H7 (cell line): ENCODE data around the gene TSPAN9. TPM values are rescaled to one million over a fixed set of nuclear protein-coding genes. Genes with fewer than 3 reads are reported as not detected.
A peak's percentile ranks its signal among the peaks of the same experiment; 100 is the strongest.

Experiments used
- DNase-seq: peaks from one replicate; pipeline ENCODE4 v3.0.0; 2012
- H3K27me3 ChIP-seq: 2 replicates; pipeline ENCODE4 v1.6.0; 2011; ENCODE audit warnings: mild to moderate bottlenecking, low read length; ENCODE audit not compliant: control insufficient read depth, insufficient read depth
- H3K36me3 ChIP-seq: replicated peaks from 2 replicates; pipeline ENCODE4 v1.5.1; 2011; ENCODE audit warnings: low read length; ENCODE audit not compliant: control insufficient read depth, insufficient read depth
- H3K4me3 ChIP-seq: 2 replicates; pipeline ENCODE4 v1.5.1; 2011; ENCODE audit warnings: low read depth, mild to moderate bottlenecking, control low read depth, low read length, moderate library complexity; ENCODE audit not compliant: insufficient read depth
- total RNA-seq: library from RNA; depleted of rRNA; stranded (reverse); fragments of >200 nt; shearing (Covaris generic); gene quantifications from 2 replicates; pipeline ENCODE4 v1.2.3, GENCODE V29; 2014

TSPAN9 gene
- total RNA-seq, 1 experiment from 2014 or later, result 22.4 TPM

DNA sequence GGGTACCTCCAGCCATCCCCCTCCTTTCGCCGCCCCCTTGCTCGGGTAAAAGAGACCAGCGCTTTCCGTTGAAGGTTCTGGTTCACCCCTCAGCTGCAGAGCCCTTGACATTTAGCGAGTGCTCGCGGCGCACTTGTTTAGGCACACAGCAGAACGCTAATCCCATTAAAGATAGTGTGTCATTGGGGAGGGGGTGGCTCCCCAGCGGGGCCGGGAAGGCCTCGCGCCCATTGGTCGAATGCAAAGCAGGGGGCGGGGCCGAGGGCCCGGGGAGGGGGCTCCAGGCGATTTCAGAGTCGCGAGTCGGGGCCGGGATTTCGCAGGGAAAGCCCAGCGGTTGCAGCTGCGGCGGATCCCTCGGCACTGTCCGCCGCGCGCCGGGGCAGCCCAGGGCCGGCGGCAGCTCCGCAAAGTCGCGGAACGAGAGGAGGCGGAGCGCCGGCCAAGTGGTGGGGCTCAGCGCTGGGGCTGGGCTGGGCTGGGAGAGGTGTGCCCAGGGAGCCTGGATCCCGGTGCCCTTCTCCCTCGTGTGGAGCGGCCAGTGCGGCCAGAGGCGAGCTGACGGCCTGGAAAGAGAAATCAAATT is 122.9 kb downstream of the TSPAN9 start:
- peak; percentile 100 for DNase-seq
- H3K36me3 ChIP-seq, result no peaks in the 10 kb centered on the region
- H3K27me3 ChIP-seq, result peaks cover 28% of the 10 kb centered on the region
- H3K4me3 ChIP-seq, result peak overlapping the region; percentile 58

DNA sequence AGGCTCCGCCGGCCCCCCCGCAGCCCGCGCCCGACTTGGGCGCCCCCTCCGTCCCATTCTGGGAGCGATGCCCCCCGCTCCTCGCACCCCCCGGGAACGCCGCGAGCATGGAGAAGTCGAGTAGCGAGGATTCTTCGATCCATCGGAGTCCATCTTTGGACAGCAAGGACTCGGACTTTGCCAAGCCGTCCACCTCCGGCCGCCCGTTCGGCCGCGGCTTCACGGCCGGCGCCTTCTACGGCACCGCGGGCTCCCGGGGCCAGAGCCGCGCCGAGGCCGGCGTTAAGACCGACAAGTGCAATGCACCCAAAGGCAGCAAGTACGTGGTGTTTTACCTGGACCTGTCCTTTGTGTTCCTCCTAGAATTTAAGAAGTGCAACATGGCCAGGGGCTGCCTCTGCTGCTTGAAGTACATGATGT is 123.6 kb downstream of the TSPAN9 start:
- peaks cover 28% of the 10 kb centered on the region for H3K27me3 ChIP-seq
- H3K36me3 ChIP-seq, result no peaks in the 10 kb centered on the region
- peak; percentile 80 for DNase-seq
- peak overlapping the region; percentile 54 for H3K4me3 ChIP-seq

DNA sequence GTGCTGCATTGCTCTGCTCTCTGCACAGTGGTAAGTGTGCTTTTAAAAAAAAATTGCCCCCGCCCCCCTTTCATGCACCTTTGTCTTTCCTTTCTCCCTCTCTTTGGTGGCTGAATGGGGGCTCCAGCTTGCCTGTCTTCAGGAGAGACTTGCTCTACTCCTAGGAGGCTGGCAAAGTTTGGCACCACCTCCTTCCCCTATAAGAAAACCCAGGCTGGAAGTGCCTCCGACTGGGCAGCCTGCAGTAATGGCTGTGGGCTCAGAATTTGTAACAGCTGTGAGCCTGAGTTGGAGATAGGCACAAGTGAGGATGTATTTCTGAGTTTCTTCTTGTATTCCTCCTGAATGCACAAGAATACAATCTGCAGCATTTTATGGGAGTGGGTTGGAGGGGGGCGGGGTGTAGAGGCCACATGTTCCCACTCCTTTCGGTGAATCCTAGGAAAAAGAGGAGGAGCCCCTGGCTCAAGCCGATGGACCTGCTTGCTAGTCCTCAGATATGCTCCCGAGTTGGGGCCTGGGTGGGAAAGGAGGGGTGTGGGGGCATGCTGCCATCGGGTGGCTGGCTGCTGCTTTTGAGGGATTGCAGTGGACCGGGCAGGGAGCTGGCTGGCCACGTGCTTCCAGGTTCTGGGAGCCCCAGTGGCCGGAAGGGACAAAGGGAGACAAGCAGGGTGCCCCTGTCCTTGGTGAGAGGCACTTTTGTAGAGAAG is 124.3 kb downstream of the TSPAN9 start:
- peaks cover 28% of the 10 kb centered on the region for H3K27me3 ChIP-seq
- no peaks in the 10 kb centered on the region for H3K36me3 ChIP-seq
- peak overlapping the region; percentile 54; the same call in 1 of the 2 replicates for H3K4me3 ChIP-seq
- DNase-seq, result no peak

DNA sequence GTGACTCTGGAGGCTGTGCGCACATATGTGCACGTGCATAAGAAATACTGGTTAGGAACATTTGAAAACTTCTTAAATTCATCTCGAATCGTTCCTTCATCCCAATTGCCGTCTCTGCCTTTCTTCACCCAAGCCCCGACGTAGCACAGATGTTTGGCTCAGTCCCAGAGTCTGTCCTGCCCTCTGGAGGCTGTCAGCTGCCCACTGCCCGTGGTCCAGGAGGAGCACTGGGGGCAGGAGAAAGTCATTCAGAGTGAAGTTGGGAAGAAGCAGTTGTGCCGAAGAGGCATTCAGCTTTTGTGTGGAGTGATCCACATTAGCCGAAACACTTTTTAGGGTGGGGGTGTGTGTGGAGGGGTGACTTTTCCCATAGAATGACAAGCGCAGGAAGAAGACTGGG is 124.9 kb downstream of the TSPAN9 start:
- DNase-seq, result peak; percentile 73
- peaks cover 28% of the 10 kb centered on the region for H3K27me3 ChIP-seq
- H3K36me3 ChIP-seq, result no peaks in the 10 kb centered on the region
- no peak overlapping the region for H3K4me3 ChIP-seq

DNA sequence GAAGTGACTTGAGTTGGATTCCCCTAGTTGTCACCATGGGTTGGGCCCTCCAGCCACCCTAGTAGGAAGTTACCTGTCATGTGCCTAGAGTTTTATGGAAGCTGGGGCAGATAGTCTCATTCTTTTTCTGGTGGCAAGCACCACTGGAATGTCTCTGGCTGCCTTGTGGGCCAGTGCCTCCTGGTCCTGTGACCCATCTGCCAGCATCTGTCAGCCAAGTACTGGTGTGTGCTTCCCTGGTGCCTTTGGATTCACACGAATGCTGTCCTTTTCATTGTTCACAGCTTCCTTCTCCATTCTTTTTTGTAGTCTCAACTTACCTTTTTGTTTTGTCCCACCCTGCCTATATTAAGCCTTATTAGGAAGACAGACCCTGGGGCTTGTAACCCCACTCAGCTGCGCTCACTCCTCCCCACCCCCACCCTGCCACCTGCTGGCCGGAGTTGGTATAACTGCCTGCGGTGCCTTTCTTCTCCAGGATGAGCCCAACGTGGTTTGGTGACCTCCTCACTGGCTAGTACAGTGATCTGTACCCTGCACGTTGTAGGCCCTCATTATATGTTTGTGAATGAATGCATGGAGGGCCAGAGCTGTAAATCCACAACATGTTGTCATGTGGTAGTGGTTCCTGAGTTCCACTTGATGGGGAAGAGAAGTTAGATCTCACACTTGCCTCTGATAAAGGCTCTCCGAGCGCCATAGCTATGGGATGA is 125.7 kb downstream of the TSPAN9 start:
- Histone ChIP-seq H3K36me3 (no peaks in the 10 kb centered on the region), H3K4me3 (no peak overlapping the region), H3K27me3 (peaks cover 28% of the 10 kb centered on the region)
- peak; percentile 93 for DNase-seq

DNA sequence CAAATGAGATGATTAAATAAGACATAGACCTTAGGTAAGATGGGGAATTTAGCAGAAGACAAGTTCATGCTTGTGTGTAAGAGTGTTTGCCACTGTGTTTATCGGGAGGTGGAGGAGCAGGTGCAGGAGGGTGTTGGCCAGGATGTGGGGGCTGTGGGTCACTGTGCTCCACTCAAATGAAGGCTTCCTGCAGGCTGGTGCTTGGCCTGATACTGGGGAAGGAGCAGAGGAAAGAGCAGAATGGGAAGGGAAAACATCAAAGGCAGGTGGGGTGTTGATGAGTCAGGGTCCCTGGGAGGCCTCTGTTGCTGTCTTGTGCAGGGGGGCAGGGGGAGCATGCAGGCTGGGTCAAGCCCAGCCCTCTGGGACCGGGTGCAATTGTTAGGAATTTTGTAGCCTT is 126.5 kb downstream of the TSPAN9 start:
- no peak for DNase-seq
- H3K27me3 ChIP-seq, result peaks cover 27% of the 10 kb centered on the region
- no peaks in the 10 kb centered on the region for H3K36me3 ChIP-seq
- no peak overlapping the region for H3K4me3 ChIP-seq

DNA sequence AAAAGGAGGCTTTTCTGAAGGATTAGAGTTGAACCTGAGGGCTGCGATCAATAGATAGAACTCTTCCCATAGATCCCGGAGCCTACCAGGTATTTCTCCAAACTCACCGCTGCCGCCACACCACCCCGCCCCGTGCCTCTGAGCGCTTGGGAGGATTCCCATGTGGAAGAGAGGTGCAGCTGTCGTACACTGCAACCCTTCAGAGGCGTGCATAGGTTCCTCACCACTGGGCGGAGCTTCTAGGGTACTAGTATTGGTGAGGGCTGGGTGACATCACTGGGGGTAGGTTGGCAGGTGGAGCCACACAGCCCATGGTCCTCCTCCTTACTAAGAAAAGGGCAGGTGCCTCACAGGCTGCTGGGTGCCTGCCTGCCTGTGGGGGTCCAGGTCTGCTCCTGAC is 127.0 kb downstream of the TSPAN9 start:
- Histone ChIP-seq H3K36me3 (no peaks in the 10 kb centered on the region), H3K4me3 (no peak overlapping the region), H3K27me3 (peaks cover 25% of the 10 kb centered on the region)
- peak; percentile 76 for DNase-seq

DNA sequence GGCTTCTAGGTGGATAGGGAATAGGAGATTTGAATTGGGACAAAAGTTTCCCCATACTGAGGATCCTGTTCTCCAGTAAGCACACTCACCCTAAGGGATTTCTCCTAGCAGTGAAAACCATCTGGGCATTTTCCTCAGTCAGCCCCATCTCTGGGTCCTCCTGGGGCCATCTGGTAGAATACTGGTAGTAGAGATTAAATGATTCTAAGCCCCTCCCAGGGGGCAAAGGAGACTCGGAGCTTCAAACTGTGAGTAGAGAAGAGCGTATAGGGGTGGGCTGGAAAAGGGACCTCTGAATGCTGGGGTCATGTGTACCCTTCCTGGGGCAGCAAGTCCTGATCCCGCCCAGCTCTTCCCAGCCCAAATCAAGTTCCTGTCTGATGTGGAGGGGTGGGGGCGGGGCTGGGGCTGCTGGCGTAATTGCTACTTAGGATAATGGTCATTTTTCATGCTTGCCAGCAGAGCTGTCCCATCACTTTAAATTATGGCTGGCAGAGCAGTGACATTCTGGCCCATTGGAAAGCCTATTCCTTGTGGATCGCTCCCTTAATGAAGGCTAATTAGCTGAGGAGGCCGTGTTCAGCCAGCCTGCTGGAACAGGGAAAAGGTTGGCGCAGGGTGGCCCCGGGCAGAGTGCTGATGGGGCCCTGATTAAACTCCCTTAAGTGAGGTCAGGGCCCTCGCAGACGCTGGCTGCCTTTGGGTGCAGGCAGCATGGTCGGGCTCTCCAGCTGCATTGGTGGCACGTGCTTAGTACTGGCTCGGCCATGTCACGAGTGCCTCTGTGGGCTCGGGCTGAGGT is 127.8 kb downstream of the TSPAN9 start:
- no peaks in the 10 kb centered on the region for H3K36me3 ChIP-seq

DNA sequence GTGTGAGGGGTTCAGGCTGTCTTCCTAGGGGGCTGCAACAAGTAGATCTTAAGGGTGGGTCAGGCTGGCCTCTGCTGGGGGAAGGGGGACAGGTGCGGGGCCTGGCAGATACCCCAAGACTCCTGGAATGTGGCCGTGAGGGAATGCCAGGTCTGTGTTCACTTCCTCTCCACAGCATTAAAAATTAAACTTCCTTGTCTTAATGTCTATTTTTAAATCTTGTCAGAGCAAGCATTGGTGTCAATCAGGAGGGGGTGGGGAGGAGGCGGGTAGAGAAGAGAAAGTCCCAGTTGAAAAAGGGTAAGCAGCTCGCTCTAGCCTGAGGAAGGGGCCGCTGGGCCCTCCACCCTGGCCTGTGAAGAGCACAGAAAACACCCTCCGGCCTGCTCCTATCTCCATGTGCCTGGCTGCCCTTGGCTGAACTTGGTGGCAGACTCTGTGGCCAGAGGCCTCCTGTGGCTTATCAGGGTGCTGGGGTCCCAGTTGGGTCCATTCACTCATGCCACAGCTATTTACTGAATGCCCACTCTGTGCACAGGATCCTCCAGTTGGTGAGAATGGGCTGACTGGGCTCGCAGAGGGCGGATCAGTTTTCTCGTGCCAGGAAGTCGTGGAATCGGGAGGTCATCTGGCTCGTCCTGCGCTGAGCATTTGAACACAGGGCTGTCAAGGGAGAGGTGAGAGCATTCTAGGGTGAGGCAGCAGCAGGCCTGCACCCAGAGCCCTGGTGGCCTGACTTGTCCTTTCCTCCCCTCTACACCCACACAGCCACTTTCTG is 128.8 kb downstream of the TSPAN9 start:
- Histone ChIP-seq H3K27me3 (peaks cover 14% of the 10 kb centered on the region), H3K36me3 (no peaks in the 10 kb centered on the region), H3K4me3 (no peak overlapping the region)
- no peak for DNase-seq

More for the DNA sequence above, 127.8 kb downstream of the TSPAN9 start:
- no peak overlapping the region for H3K4me3 ChIP-seq
- DNase-seq, result no peak
- peaks cover 20% of the 10 kb centered on the region for H3K27me3 ChIP-seq

DNA sequence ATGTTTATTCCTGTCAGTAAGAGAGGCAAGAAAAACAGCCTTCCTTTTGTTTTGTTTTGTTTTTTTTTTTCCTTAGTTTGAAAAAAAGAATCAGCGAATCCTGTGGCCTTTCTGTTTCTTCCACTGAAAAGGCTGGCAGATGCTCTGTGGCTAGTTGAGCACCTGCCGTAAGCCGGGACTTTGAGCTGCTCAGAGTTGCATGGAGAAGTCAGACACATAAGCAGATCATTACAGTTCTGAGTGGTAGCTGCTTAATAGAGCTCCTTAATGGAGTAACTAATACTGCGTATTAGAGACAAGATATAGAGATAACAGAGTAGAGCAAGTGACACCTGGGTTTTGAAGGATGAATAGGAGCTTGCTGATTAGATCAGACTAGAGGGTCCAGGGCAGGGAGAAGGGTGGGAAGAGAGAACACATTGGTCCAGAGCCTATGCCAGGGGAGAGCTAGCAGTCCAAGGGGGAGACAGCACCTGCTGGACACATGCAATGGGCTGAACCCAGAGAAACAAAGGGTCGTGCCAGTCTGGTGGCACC is 129.4 kb downstream of the TSPAN9 start:
- Histone ChIP-seq H3K36me3 (no peaks in the 10 kb centered on the region), H3K27me3 (peaks cover 7% of the 10 kb centered on the region), H3K4me3 (no peak overlapping the region)
- DNase-seq, result no peak

DNA sequence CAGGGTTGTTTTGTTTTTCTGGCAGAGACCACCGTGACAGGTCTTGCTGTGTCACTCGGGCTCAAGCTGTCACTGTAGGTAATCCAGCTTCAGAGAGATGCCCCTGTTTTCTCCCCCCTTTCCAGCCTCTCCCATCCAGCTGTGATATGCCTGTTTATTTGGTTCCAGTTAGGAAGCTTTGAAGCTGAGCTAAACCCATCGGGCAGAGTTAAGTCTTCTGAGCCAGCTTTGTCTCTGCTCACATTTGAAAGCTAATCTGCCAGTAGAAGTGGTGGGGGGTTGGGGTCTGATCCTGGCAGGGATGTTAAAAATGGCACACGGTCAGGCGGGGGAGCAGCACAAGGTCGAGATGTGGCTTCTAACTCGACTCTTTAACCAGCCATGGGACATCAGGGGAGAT is 130.0 kb downstream of the TSPAN9 start:
- Histone ChIP-seq H3K4me3 (no peak overlapping the region), H3K36me3 (no peaks in the 10 kb centered on the region), H3K27me3 (peaks cover 2% of the 10 kb centered on the region; the same call in 1 of the 2 replicates)
- DNase-seq, result no peak

DNA sequence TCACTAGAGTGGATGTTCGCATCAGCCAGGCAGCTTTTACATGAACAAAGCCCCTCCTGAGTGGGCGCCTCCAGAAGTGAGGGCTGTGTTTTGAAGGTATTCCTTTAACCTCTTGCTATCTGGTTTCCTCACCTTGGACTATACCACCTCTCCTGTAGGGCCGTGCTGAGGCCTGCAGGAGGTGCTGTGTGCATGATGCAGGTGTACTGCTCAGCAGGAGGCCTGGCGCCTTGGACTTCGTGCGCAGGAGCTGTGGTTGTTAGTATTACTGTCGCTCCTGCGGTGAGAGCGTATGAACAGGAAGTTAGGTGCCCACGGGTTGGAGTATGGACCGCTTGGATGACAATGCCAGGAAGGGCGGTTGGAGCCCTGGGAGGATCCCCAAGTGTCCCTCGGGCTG is 130.7 kb downstream of the TSPAN9 start:
- Histone ChIP-seq H3K36me3 (no peaks in the 10 kb centered on the region), H3K27me3 (no peaks in the 10 kb centered on the region), H3K4me3 (no peak overlapping the region)
- peak; percentile 88 for DNase-seq

DNA sequence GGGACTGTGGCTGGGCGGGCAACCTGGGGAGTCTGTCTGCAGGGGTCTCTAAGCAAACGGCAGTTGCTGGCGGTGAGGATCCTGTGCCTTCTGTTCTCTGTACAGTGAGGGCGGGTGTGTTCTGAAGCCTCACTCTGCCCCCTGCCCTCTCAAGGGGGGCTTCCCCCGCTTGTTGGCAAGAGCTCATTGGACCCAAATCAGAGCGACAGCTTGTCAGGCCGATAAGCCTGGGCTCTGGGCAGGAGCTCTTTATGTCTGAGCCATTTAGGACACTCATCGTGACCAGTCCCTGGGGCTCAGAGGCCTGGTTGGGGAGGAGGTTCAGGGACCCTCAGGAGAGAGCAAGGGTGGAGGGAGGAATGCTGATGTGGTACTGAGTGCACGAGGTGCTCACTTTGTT is 136.0 kb downstream of the TSPAN9 start:
- no peak for DNase-seq
- Histone ChIP-seq H3K4me3 (no peak overlapping the region), H3K36me3 (no peaks in the 10 kb centered on the region), H3K27me3 (no peaks in the 10 kb centered on the region)

DNA sequence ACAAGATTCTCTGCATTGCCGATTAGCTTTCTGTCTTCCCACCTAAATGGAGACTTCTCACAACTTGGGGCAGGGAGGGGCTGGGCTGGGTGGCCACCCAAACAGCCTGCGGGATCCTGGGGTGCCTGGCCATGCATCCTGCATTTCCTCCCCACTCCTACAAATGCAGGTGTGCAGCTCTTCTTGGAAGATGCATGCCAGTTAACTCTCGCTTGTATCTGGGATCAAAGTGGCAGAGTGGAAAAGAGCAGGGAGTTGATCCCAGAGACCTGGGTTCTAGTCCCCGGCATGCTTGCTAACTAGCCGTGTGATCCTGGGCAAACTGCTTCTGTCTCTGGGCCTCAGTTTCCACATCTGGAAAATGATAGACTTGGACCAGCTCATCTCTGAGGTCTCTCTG is 136.6 kb downstream of the TSPAN9 start:
- Histone ChIP-seq H3K4me3 (no peak overlapping the region), H3K36me3 (no peaks in the 10 kb centered on the region), H3K27me3 (no peaks in the 10 kb centered on the region)
- DNase-seq, result no peak
